Fibroblast of villous mesenchyme (primary cell): Measurements from ENCODE around the gene SIRPA. TPM values are rescaled to one million over a fixed set of nuclear protein-coding genes. Genes with fewer than 3 reads are reported as not detected.

Experiments
- DNase-seq: peaks from one replicate; pipeline ENCODE4 v3.0.0-alpha.2; 2010; ENCODE audit warnings: low read depth
- H3K4me3 ChIP-seq: 2 replicates; pipeline ENCODE4 v1.5.1; 2011; ENCODE audit warnings: low read depth, mild to moderate bottlenecking, low read length
- CTCF ChIP-seq: IDR thresholded peaks from 2 replicates; pipeline ENCODE4 v1.5.1; 2012; ENCODE audit warnings: low read depth, mild to moderate bottlenecking, low read length; ENCODE audit not compliant: insufficient read depth
- total RNA-seq: library from RNA; depleted of rRNA; stranded (reverse); fragments of >200 nt; gene quantifications from 2 replicates; pipeline ENCODE4 v1.2.3, GENCODE V29; 2012

The SIRPA gene
- total RNA-seq, 1 donor = 3.9 TPM

- TF ChIP-seq CTCF = no peak
- no peak overlapping the region for H3K4me3 ChIP-seq
- DNase-seq = peak; percentile 20
Observed at GRCh38 chr20:1860446-1860845, 34.8 kb upstream of the SIRPA start.

- no peak for TF ChIP-seq CTCF
- peak; percentile 29 for DNase-seq
- H3K4me3 ChIP-seq = no peak overlapping the region
Observed at GRCh38 chr20:1861347-1861976, 33.7 kb upstream of the SIRPA start.

GRCh38 chr20:1861996-1862662 is 33.1 kb upstream of the SIRPA start:
- H3K4me3 ChIP-seq = no peak overlapping the region
- no peak for TF ChIP-seq CTCF
- no peak for DNase-seq

- no peak for DNase-seq
- no peak for TF ChIP-seq CTCF
- H3K4me3 ChIP-seq = no peak overlapping the region
Observed at GRCh38 chr20:1862663-1863053, 32.5 kb upstream of the SIRPA start.

- TF ChIP-seq CTCF = no peak
- DNase-seq = no peak
- no peak overlapping the region for H3K4me3 ChIP-seq
Observed at GRCh38 chr20:1863296-1863695, 31.9 kb upstream of the SIRPA start.

GRCh38 chr20:1866834-1867233 is 28.4 kb upstream of the SIRPA start:
- H3K4me3 ChIP-seq = no peak overlapping the region
- no peak for TF ChIP-seq CTCF
- DNase-seq = no peak
